PC-3 (cell line): ENCODE measurements around the gene DNAJC25.

Experiments
- EZH2 ChIP-seq: fragments of 300-600 bp; sonication (generic); IDR thresholded peaks from one replicate; pipeline ENCODE4 v1.6.1; 2017; ENCODE audit warnings: antibody characterized with exemption, mild to moderate bottlenecking, low read length; ENCODE audit not compliant: unreplicated experiment
- TF ChIP-seq, protein P1 (sequence below): fragments of 300-600 bp; sonication (generic); conservative IDR thresholded peaks from 2 replicates; pipeline ENCODE4 v1.5.1; 2017; ENCODE audit warnings: antibody characterized with exemption, low read depth, mild to moderate bottlenecking, low read length

DNA sequence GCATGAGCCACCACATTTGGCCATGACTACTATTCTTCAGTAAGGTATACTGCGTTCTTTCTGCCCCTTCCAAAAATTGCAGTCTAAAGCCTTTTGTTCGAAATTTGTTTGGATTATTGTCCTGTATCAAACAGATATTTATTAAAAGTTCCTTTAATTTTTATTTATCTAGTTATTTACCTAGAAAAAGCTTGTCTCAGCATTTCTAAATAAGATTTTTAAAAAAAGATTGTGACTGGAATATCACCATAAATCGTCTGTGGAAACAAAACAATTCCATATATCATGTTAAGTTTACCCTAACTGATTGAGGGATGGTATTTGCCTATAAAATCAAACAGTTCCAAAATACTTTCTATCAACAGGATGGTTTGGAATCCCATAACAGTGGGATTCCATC, 45.0 kb downstream of the DNAJC25 start:
- TF ChIP-seq, protein P1, sequence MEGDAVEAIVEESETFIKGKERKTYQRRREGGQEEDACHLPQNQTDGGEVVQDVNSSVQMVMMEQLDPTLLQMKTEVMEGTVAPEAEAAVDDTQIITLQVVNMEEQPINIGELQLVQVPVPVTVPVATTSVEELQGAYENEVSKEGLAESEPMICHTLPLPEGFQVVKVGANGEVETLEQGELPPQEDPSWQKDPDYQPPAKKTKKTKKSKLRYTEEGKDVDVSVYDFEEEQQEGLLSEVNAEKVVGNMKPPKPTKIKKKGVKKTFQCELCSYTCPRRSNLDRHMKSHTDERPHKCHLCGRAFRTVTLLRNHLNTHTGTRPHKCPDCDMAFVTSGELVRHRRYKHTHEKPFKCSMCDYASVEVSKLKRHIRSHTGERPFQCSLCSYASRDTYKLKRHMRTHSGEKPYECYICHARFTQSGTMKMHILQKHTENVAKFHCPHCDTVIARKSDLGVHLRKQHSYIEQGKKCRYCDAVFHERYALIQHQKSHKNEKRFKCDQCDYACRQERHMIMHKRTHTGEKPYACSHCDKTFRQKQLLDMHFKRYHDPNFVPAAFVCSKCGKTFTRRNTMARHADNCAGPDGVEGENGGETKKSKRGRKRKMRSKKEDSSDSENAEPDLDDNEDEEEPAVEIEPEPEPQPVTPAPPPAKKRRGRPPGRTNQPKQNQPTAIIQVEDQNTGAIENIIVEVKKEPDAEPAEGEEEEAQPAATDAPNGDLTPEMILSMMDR, result no peak
- no peak for TF ChIP-seq EZH2
